NCI-H1436 treated with DMSO at 0.1 percent for 48 hours (cell line): ENCODE results near the gene TFB1M.
"Not testable (repeated sequence)": the region's sequence is repeated elsewhere in the genome, so short reads cannot be mapped to it uniquely, and the experiment has no call there.

Experiments used
- DNase-seq: peaks from one replicate; lab custom pipeline; 2025; lab: John Stamatoyannopoulos, UW

TFB1M gene

GRCh38 chr6:155314092-155314772 is at the start of gene TFB1M:
TSS of gene TFB1M (minus strand) at chr6:155314484. CDS start at chr6:155314428, 56 bp downstream.
- peak; percentile 97 for DNase-seq

- DNase-seq = not testable (repeated sequence)
Observed at GRCh38 chr6:155364021-155364420, 49.7 kb upstream of the TFB1M start.

- not testable (repeated sequence) for DNase-seq
Observed at GRCh38 chr6:155362968-155363632, 48.8 kb upstream of the TFB1M start.

- DNase-seq = no peak
Observed at GRCh38 chr6:155354167-155354566, 39.9 kb upstream of the TFB1M start.

- DNase-seq = no peak
Observed at GRCh38 chr6:155352811-155353210, 38.5 kb upstream of the TFB1M start.

DNA sequence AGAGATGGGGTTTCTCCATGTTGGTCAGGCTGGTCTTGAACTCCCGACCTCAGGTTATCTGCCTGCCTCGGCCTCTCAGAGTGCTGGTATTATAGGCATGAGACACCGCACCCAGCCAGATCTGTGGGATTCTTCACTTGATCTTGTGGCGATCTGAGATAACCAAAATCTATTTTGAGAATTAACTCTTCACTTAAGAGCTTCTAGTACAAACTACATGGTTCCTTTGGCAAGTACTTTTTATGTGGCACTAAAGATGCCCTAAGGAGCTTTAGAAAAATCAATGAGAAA is 37.8 kb upstream of the TFB1M start:
- no peak for DNase-seq

- DNase-seq = no peak
Observed at GRCh38 chr6:155351273-155352129, 37.2 kb upstream of the TFB1M start.

DNA sequence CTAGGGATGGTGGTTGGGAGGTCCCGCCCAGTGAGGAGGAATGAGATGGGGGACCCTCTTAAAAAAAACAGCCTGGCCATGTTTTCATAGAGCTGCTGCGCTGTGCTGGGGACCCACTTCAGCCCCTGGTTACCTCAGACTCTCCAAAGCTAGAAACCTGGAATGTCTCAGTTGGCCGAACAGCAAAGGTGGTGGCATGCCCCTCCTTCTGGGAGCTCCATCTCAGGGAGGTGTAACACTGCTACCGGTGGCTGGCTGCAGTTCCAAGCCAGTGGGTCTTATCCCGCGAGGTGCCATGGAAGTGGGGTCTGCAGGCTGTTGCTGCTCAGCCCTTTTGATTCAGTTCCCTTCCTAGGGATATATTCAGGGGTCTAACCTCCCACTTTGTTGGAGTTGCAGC is 35.7 kb upstream of the TFB1M start:
- DNase-seq = no peak

- DNase-seq = no peak
Observed at GRCh38 chr6:155349129-155349528, 34.8 kb upstream of the TFB1M start.

GRCh38 chr6:155347800-155348199 is 33.5 kb upstream of the TFB1M start:
- DNase-seq = no peak

GRCh38 chr6:155346957-155347356 is 32.7 kb upstream of the TFB1M start:
- DNase-seq = no peak

DNA sequence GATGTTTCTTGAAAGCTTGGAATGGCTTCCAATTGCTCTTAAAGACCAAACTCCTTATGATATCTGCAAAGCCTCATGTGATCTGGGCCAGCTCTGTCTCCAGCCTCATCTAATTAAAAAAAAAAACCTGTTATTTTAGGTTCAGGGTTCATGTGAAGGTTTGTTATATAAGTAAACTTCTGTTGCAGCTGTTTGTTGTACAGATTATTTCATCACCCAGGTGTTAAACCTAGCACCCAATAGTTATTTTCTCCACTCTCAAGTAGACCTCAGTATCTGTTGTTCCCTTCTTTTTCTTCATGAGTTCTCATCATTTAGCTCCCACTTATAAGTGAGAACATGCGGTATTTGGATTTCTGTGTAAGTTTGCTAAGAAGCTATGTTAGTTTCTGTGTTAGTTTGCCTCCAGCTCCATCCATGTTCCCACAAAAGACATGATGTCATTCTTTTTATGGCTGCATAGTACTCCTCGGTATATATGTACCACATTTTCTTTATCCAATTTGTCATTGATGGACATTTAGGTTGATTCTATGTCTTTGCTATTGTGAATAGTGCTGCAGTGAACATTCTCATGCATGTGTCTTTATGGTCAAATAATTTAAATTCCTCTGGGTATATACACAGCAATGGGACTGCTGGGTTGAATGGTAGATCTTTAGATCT is 30.2 kb upstream of the TFB1M start:
- DNase-seq = no peak

GRCh38 chr6:155341130-155341828 is 27.0 kb upstream of the TFB1M start:
- DNase-seq = no peak

DNA sequence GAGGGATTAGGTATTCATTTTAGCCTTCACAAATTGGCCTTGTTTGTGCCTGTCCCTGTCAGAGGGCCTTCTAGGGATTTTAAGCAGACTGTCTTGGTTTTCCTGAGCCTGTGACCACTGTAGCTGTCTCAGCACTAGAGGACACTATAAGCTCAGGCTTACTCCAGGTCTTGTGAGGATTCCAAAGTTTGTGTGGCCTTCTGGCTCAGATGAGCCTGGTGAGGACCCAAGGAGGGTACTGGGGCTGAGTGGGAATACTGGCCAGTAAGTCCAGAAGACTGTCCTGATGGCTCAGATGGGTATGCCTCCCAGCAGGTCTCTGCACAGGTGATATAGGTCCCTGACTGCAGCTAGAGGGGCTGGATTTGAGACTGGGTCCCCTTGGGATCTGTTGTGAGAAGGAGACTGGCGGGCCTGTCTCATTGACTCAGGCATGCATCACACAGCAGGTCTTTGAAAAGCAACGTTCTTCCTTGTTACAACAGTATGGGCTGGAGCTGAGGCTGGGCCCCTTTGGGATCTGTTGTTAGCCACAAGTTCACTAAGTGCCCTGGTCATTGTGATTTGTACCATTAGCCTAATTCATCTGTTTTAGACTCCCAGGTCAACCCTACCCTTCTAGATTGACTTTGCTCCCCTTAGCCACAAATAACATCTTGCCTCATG is 26.3 kb upstream of the TFB1M start:
- DNase-seq = no peak

DNA sequence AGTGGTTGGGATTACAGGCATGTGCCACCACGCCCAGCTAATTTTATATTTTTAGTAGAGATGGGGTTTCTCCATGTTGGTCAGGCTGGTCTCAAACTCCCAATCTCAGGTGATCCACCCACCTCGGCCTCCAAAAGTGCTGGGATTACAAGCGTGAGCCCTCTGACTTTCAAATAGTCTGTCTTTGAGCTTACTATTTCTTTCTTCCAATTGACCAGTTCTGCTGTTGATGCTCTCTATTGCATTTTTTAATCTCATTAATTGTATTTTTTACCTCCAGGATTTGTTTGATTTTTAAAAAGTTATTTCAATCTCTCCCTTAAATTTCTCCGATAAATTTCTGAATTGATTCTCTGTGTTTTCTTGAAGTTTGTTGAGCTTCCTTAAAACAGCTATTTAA is 25.6 kb upstream of the TFB1M start:
- not testable (repeated sequence) for DNase-seq

GRCh38 chr6:155338237-155338636 is 24.0 kb upstream of the TFB1M start:
- DNase-seq = not testable (repeated sequence)

- no peak for DNase-seq
Observed at GRCh38 chr6:155335265-155335664, 21.0 kb upstream of the TFB1M start.

- not testable (repeated sequence) for DNase-seq
Observed at GRCh38 chr6:155334073-155334472, 19.8 kb upstream of the TFB1M start.

GRCh38 chr6:155333414-155333813 is 19.1 kb upstream of the TFB1M start:
- no peak for DNase-seq

- no peak for DNase-seq
Observed at GRCh38 chr6:155330922-155331321, 16.6 kb upstream of the TFB1M start.

DNA sequence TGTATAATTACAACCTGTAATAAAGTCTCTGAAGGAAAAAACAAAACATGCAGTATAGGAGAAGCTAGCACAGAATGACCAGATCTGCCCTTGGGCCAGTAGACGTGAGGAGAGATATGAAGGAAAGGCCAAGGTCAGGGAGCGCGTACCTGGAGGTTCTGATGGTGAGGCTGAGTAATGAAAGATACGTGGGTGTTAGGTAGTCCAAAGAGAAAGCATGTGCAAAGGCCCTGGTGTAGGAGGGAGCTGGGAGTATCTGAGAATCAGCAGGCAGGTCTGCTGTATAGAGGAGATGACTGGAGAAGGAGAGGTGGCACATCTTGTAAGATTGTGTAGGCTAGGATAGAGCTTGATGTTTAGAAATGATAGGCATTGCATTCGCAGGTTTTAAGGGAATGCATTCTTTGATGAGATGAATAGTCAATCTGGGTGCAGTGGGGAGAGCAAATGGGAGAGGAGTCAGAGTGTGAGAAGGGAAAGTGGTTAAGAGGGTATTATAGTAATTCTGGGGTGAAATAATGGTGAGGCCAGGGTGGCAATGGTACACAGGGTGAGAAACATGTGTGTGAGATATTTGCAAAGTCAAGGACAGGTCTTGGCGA is 15.9 kb upstream of the TFB1M start:
- no peak for DNase-seq
